OCI-LY1 (cell line): ENCODE results near the gene EMC10.

Experiments used
- CTCF ChIP-seq: fragments of 200-600 bp; sonication (generic), shearing (Covaris generic); IDR thresholded peaks from 2 replicates; pipeline ENCODE4 v1.5.1; 2017; ENCODE audit warnings: mild to moderate bottlenecking, antibody characterized with exemption, low read length, moderate library complexity, mixed read lengths
- EZH2 ChIP-seq: fragments of 200-600 bp; sonication (generic), shearing (Covaris generic); IDR thresholded peaks from 2 replicates; pipeline ENCODE4 v1.8.0; 2017; ENCODE audit warnings: borderline replicate concordance, mixed run types, mild to moderate bottlenecking, antibody characterized with exemption, low read length, moderate library complexity, mixed read lengths

DNA sequence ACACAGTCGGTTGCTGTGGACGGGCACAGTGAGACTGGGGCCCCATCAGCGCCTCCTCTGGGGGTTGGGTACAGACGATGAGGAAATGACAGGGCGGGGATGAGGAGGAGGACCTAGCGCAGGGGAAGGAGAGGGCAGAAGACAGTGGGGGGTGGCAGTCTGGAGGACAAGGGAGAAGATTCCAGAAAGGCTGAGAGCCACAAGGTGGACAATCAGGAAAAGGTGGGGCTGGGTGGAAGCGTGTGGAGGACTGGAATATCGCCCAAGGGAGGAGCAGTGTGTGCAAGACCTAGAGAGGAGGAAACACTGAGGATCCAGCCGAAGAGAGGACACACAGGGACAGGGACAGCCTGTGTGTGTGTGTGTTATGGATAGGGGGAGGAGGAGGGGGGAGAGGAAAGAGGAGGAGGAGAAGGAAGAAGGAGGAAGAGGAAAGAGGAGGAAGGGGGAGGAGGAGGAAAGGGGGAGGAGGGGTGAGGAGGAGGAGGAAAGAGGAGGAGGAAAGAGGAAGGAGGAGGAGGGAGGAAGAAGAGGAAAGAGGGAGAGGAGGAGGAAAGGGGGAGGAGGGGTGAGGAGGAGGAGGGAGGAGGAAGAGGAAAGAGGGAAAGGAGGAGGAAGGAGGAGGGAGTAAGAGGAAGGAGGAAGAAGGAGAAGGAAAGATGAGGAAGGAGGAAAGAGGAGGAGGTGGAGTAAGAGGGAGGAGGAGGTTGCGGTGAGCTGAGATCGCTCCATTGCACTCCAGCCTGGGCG, 16.2 kb downstream of the EMC10 start:
- TF ChIP-seq CTCF (no peak), EZH2 (no peak)
